ENCODE data around the gene GRB10. TPM values are rescaled to one million over a fixed set of nuclear protein-coding genes. Genes with fewer than 3 reads are reported as not detected.

GRB10 gene
- total RNA-seq, 2 experiments from 2014 or later, result 5.9 to 8.4 TPM

GRCh38 chr7:50693455-50694130 lies 89.1 kb downstream of the GRB10 start:
- Histone ChIP-seq H3K27me3 (ENCODE audit: control insufficient read depth in 1 of 2, insufficient read depth in 2 of 2, low read length in 2 of 2) (no peaks in the 10 kb centered on the region), H3K4me1 (ENCODE audit: insufficient read depth, low read length) (no peaks in the 10 kb centered on the region), H3K4me3 (ENCODE audit: low read length) (no peak overlapping the region), H3K9me3 (ENCODE audit: control insufficient read depth in 1 of 2, insufficient read depth in 1 of 2, low read length in 2 of 2) (no peaks in the 10 kb centered on the region), H3K27ac (ENCODE audit: low read depth in 1 of 2, low read length in 2 of 2) (no peak overlapping the region), H3K36me3 (ENCODE audit: insufficient read depth, low read length) (no peaks in the 10 kb centered on the region)
- H3K4me3 Mint-ChIP-seq, result no peak overlapping the region
- peaks cover 4% of the 10 kb centered on the region for H3K4me1 Mint-ChIP-seq (ENCODE audit: low read depth)
- CTCF ChIA-PET, result no interaction called here
- no peaks in the 10 kb centered on the region for H3K9me3 Mint-ChIP-seq
- DNase-seq, result no peak
- no peaks in the 10 kb centered on the region for H3K36me3 Mint-ChIP-seq (ENCODE audit: low read depth)
- ATAC-seq (ENCODE audit: poor library complexity), result no peak
- H3K27me3 Mint-ChIP-seq, result no peaks in the 10 kb centered on the region
- POLR2A ChIA-PET, result no interaction called here
- no peak overlapping the region for H3K27ac Mint-ChIP-seq
- no peak for TF ChIP-seq CTCF (IDR thresholded peaks at IDR 0.05)
- intact Hi-C loops (cut with DNase I, micrococcal nuclease), result no loop called here

GRCh38 chr7:50690541-50691011 lies 92.1 kb downstream of the GRB10 start:
- ChIA-PET CTCF (no interaction called here), POLR2A (no interaction called here)
- Mint-ChIP-seq H3K27me3 (no peaks in the 10 kb centered on the region), H3K36me3 (ENCODE audit: low read depth) (no peaks in the 10 kb centered on the region), H3K4me3 (no peak overlapping the region), H3K27ac (no peak overlapping the region), H3K9me3 (no peaks in the 10 kb centered on the region), H3K4me1 (ENCODE audit: low read depth) (no peaks in the 10 kb centered on the region)
- H3K27me3 ChIP-seq (ENCODE audit: control insufficient read depth in 1 of 2, insufficient read depth in 2 of 2, low read length in 2 of 2), result no peaks in the 10 kb centered on the region
- DNase-seq, result no peak
- intact Hi-C loops (cut with DNase I, micrococcal nuclease), result no loop called here
- H3K4me3 ChIP-seq (ENCODE audit: low read length), result no peak overlapping the region
- H3K9me3 ChIP-seq (ENCODE audit: control insufficient read depth in 1 of 2, insufficient read depth in 1 of 2, low read length in 2 of 2), result no peaks in the 10 kb centered on the region
- TF ChIP-seq CTCF (IDR thresholded peaks at IDR 0.05), result no peak
- ATAC-seq (ENCODE audit: poor library complexity), result no peak
- no peaks in the 10 kb centered on the region for H3K4me1 ChIP-seq (ENCODE audit: insufficient read depth, low read length)
- H3K36me3 ChIP-seq (ENCODE audit: insufficient read depth, low read length), result no peaks in the 10 kb centered on the region
- H3K27ac ChIP-seq (ENCODE audit: low read depth in 1 of 2, low read length in 2 of 2), result no peak overlapping the region

- intact Hi-C loops (cut with DNase I, micrococcal nuclease), result no loop called here
- no peak for ATAC-seq (ENCODE audit: poor library complexity)
- Mint-ChIP-seq H3K4me1 (ENCODE audit: low read depth) (no peaks in the 10 kb centered on the region), H3K9me3 (no peaks in the 10 kb centered on the region), H3K27ac (no peak overlapping the region), H3K4me3 (no peak overlapping the region), H3K27me3 (no peaks in the 10 kb centered on the region), H3K36me3 (ENCODE audit: low read depth) (no peaks in the 10 kb centered on the region)
- no peaks in the 10 kb centered on the region for H3K9me3 ChIP-seq (ENCODE audit: control insufficient read depth in 1 of 2, insufficient read depth in 1 of 2, low read length in 2 of 2)
- ChIA-PET POLR2A (no interaction called here), CTCF (no interaction called here)
- no peaks in the 10 kb centered on the region for H3K27me3 ChIP-seq (ENCODE audit: control insufficient read depth in 1 of 2, insufficient read depth in 2 of 2, low read length in 2 of 2)
- no peak for DNase-seq
- no peaks in the 10 kb centered on the region for H3K4me1 ChIP-seq (ENCODE audit: insufficient read depth, low read length)
- TF ChIP-seq CTCF (IDR thresholded peaks at IDR 0.05), result no peak
- no peaks in the 10 kb centered on the region for H3K36me3 ChIP-seq (ENCODE audit: insufficient read depth, low read length)
- H3K27ac ChIP-seq (ENCODE audit: low read depth in 1 of 2, low read length in 2 of 2), result no peak overlapping the region
- H3K4me3 ChIP-seq (ENCODE audit: low read length), result no peak overlapping the region
These were observed 94.5 kb downstream of the GRB10 start for GRCh38 chr7:50688226-50688590.
